ENCODE measurements around the gene SLC13A2.
A peak's percentile ranks its signal among the peaks of the same experiment; 100 is the strongest.
"Not testable (repeated sequence)": the region's sequence is repeated elsewhere in the genome, so short reads cannot be mapped to it uniquely, and the experiment has no call there.

SLC13A2 gene, protein sequence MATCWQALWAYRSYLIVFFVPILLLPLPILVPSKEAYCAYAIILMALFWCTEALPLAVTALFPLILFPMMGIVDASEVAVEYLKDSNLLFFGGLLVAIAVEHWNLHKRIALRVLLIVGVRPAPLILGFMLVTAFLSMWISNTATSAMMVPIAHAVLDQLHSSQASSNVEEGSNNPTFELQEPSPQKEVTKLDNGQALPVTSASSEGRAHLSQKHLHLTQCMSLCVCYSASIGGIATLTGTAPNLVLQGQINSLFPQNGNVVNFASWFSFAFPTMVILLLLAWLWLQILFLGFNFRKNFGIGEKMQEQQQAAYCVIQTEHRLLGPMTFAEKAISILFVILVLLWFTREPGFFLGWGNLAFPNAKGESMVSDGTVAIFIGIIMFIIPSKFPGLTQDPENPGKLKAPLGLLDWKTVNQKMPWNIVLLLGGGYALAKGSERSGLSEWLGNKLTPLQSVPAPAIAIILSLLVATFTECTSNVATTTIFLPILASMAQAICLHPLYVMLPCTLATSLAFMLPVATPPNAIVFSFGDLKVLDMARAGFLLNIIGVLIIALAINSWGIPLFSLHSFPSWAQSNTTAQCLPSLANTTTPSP

DNA sequence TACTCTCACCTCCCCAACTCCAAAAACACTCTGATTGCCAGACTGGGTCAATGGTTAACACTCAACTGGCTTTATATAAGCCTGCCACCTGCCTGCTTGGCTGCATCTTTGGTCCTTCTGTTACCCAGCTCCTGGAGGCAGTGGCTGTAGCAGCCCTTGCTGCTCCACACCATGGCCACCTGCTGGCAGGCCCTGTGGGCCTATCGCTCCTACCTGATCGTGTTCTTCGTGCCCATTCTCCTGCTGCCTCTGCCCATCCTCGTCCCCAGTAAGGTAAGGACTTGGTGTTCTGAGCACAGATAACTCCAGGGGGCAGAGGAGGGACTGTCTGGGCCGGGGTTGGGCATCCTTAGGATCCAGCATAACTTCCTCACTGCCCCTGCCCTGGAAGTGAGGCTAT is at the start of gene SLC13A2:
Gene SLC13A2 (plus strand): TSS at position 103 of the 400 bp plus-strand sequence. CDS start 69 bp downstream, at position 172.
- Histone ChIP-seq H3K4me3 (no peak within 1 kb of the TSS), H3K27ac (no peak within 1 kb of the TSS)
- TF ChIP-seq, protein P1, sequence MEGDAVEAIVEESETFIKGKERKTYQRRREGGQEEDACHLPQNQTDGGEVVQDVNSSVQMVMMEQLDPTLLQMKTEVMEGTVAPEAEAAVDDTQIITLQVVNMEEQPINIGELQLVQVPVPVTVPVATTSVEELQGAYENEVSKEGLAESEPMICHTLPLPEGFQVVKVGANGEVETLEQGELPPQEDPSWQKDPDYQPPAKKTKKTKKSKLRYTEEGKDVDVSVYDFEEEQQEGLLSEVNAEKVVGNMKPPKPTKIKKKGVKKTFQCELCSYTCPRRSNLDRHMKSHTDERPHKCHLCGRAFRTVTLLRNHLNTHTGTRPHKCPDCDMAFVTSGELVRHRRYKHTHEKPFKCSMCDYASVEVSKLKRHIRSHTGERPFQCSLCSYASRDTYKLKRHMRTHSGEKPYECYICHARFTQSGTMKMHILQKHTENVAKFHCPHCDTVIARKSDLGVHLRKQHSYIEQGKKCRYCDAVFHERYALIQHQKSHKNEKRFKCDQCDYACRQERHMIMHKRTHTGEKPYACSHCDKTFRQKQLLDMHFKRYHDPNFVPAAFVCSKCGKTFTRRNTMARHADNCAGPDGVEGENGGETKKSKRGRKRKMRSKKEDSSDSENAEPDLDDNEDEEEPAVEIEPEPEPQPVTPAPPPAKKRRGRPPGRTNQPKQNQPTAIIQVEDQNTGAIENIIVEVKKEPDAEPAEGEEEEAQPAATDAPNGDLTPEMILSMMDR (IDR thresholded peaks at IDR 0.05) = no peak
- peak; percentile 56 for DNase-seq (ENCODE audit: low spot score)

DNA sequence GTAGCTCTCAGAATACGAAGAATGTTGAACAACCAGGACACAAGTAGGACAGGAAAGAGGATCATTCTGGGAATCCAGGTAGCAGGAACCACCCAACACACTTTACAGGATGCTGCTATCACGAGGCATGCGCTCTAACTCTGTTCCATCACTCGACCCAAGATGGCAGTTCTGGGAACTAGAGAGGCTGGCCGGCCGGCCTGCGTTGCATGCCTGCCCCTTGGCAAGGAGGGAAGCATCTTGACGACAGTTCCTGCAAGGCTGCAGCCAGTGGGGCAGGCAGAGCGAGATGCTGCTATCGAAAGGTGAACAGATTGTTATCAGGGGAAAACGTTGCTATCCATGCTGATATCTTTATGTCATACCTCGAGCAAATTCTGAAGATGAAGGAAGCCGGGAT is 48.2 kb upstream of the SLC13A2 start:
- TF ChIP-seq, protein P1 (IDR thresholded peaks at IDR 0.05) = no peak
- Histone ChIP-seq H3K4me3 (no peak overlapping the region), H3K27ac (no peak overlapping the region)
- peak; percentile 40 for DNase-seq (ENCODE audit: low spot score)

DNA sequence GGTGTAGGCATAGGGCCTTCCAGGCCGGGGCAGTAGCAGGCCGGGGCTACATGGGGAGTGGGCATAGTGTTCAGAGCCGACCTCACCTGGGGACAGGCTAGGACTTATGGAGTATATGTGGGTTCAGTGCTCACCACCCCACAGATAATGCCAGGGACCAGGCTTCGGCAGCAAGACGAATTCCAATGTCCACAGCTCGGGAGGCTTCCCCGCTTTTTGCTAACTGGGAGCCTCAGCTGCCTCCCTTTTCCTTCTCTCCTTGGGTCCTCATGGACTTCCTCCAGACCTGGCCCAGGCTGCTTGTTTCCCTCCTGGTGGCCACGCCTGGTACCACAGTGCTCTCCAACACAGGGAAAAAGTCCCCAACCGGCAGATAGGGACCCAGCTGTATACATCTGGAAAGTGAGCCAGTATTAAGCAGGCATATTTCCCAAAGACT is 47.3 kb upstream of the SLC13A2 start:
- TF ChIP-seq, protein P1 (IDR thresholded peaks at IDR 0.05) = no peak
- peak; percentile 26 for DNase-seq (ENCODE audit: low spot score)
- H3K27ac ChIP-seq = no peak overlapping the region
- no peak overlapping the region for H3K4me3 ChIP-seq

DNA sequence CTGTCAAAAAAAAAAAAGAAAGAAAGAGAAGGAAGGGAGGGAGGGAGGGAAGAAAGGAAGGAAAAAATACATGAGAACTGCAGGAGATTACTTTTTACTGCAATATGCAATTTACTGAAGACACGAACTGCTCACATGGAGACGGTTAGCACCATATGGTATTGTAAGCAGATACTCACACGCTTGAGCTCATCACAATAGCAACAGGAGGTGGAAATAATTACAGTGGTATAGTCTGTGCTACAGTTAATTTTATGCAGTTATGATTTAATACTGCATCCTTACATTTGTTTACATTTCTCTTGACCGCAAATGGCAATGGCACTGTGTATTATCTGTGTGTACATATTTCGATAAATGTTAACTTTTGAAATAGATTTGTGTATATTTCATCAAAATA is 46.1 kb upstream of the SLC13A2 start:
- no peak overlapping the region for H3K4me3 ChIP-seq
- TF ChIP-seq, protein P1 (IDR thresholded peaks at IDR 0.05) = no peak
- no peak overlapping the region for H3K27ac ChIP-seq
- no peak for DNase-seq (ENCODE audit: low spot score)

DNA sequence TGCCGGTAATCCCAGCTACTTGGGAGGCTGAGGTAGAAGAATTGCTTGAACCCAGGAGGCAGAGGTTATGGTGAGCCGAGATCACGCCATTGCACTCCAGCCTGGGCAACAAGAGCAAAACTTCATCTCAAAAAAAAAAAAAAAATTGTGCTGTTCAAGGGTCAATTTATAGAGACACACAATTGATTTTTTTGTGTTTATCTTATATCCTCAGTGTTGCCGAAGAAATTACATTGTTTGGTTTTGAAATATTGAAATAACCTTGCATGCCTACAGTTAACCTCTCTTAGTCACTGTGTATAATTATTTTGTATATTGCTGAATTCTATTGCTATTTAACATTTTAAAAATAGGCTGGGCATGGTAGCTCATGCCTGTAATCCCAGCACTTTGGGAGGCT is 45.5 kb upstream of the SLC13A2 start:
- not testable (repeated sequence) for H3K27ac ChIP-seq; DNase-seq (ENCODE audit: low spot score); H3K4me3 ChIP-seq

DNA sequence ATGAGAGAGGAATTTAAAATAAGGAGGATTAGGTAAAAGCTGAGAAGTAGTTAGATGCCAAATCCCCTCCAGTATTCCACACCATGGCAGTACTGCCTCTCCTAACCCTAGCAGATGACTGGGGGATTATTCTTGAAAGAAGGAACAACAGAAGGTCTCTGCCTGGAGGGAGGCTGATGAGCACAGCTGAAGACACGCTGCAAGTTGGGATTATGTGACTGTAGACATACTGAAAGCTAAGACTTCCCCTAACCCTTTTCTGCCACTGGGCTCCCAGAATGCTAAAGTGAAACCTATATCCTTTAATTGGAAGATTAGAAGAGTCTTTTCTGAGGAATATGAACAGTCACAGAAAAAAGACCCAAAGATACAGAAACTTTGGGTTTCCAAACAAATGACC is 39.7 kb upstream of the SLC13A2 start:
- TF ChIP-seq, protein P1 (IDR thresholded peaks at IDR 0.05) = no peak
- H3K4me3 ChIP-seq = no peak overlapping the region
- no peak for DNase-seq (ENCODE audit: low spot score)
- H3K27ac ChIP-seq = no peak overlapping the region

DNA sequence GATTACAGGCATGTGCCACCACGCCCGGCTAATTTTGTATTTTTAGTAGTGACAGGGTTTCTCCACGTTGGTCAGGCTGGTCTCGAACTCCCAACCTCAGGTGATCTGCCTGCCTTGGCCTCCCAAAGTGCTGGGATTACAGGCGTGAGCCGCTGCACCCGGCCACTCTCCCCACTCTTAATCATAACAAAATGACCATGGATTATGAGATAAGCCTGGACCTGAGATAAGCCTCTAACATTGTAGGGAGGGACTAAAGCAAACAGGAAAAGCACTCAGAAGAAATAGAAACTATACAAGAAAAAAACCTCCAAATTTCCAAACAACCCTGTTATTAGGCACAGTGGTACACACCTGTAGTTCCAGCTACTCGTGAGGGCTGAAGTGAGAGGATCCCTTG is 39.1 kb upstream of the SLC13A2 start:
- H3K4me3 ChIP-seq; H3K27ac ChIP-seq; DNase-seq (ENCODE audit: low spot score): not testable (repeated sequence)
